ENCODE results near the gene ACAP1.
A peak's percentile ranks its signal among the peaks of the same experiment; 100 is the strongest.

ACAP1 gene

DNA sequence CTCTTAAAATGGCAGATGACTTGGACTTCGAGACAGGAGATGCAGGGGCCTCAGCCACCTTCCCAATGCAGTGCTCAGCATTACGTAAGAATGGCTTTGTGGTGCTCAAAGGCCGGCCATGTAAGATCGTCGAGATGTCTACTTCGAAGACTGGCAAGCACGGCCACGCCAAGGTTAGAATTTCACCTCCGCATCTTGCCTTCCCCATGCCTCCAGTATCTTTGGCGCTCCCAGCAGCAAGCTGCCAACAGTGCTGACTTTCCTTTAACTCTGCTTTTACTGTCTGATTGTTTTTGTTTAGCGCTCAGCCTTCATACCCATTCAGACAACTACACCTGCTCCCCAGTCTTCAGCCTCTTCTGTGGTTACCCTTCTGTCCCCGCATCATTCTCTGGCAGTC is 26.7 kb upstream of the ACAP1 start:
- TF ChIP-seq, protein P1, sequence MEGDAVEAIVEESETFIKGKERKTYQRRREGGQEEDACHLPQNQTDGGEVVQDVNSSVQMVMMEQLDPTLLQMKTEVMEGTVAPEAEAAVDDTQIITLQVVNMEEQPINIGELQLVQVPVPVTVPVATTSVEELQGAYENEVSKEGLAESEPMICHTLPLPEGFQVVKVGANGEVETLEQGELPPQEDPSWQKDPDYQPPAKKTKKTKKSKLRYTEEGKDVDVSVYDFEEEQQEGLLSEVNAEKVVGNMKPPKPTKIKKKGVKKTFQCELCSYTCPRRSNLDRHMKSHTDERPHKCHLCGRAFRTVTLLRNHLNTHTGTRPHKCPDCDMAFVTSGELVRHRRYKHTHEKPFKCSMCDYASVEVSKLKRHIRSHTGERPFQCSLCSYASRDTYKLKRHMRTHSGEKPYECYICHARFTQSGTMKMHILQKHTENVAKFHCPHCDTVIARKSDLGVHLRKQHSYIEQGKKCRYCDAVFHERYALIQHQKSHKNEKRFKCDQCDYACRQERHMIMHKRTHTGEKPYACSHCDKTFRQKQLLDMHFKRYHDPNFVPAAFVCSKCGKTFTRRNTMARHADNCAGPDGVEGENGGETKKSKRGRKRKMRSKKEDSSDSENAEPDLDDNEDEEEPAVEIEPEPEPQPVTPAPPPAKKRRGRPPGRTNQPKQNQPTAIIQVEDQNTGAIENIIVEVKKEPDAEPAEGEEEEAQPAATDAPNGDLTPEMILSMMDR (IDR thresholded peaks at IDR 0.05; ENCODE audit: insufficient read depth, low read length, missing control alignments) = no peak
- POLR2A ChIA-PET = no interaction called here

GRCh38 chr17:7311110-7311705 is 25.1 kb upstream of the ACAP1 start:
- TF ChIP-seq, protein P1 (IDR thresholded peaks at IDR 0.05; ENCODE audit: insufficient read depth, low read length, missing control alignments) = no peak
- no peak for DNase-seq (ENCODE audit: low read depth, low spot score)
- POLR2A ChIA-PET = interaction anchor here (0.7 kb wide), 1 partner anchor 52 kb away, joined by 3 read pairs; no protein-coding TSS in a partner anchor
- no peak overlapping the region for H3K4me3 ChIP-seq (ENCODE audit: low read depth, low read length)
- CTCF ChIA-PET = interaction anchor here (0.7 to 1.4 kb wide), 4 partner anchors 13 to 17 kb away, joined by 3 to 5 read pairs (median 4); partner anchors contain the start of gene NEURL4

More for the DNA sequence above, 26.7 kb upstream of the ACAP1 start:
- CTCF ChIA-PET = interaction anchor here (1.2 to 1.8 kb wide), 3 partner anchors 13 to 251 kb away, joined by 4 to 6 read pairs (median 5); no protein-coding TSS in a partner anchor
- peak overlapping the region; percentile 92 for H3K4me3 ChIP-seq (ENCODE audit: low read depth, low read length)
- no peak for DNase-seq (ENCODE audit: low read depth, low spot score)

DNA sequence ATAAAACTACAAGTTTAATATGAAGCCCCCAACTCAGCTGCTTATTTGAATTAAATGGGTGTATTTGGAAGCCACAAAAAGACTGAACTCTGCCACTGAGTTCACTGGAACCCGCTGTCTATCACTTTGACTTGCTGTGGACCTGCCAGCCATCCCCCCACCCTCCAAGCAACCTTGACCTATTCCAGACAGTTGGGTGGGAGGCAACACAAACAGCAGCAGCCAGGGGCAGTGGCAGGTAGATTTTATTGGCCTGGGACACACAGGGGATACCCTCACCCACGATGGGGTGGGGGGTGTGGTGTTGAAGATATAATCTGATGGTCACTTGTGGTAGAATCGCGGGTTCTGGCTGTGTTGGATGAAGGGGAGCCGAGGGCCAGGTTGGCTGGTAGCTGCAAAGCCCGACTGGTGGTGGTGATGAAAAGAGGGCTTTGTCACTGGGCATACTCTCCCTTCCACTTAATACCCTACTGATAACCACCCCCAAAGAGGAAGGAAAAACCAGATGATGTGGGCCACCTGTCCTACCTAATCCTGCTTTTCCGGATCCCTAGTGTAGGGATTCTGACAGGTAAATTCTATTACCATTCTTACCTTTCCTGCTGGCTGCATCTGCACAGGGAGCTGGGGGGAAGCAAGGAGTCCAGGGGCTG is 23.8 kb upstream of the ACAP1 start:
- no peak for DNase-seq (ENCODE audit: low read depth, low spot score)
- TF ChIP-seq, protein P1 (IDR thresholded peaks at IDR 0.05; ENCODE audit: insufficient read depth, low read length, missing control alignments) = no peak
- no peak overlapping the region for H3K4me3 ChIP-seq (ENCODE audit: low read depth, low read length)
- ChIA-PET POLR2A (interaction anchor here (2.6 kb wide), 1 partner anchor 17 kb away, joined by 18 read pairs; the partner anchor contains the start of gene NEURL4), CTCF (interaction anchor here (0.8 to 5.8 kb wide), 7 partner anchors 13 to 267 kb away, joined by 3 to 39 read pairs (median 6); partner anchors contain the start of gene NEURL4)

GRCh38 chr17:7313088-7313889 is 23.0 kb upstream of the ACAP1 start:
- peak overlapping the region; percentile 15; the same call in 1 of the 2 replicates for H3K4me3 ChIP-seq (ENCODE audit: low read depth, low read length)
- TF ChIP-seq, protein P1 (IDR thresholded peaks at IDR 0.05; ENCODE audit: insufficient read depth, low read length, missing control alignments) = no peak
- ChIA-PET POLR2A (interaction anchor here (0.8 to 2.6 kb wide), 2 partner anchors 15 to 16 kb away, joined by 4 to 18 read pairs; partner anchors contain the start of gene NEURL4), CTCF (interaction anchor here (0.8 to 5.8 kb wide), 7 partner anchors 12 to 247 kb away, joined by 3 to 39 read pairs (median 6); no protein-coding TSS in a partner anchor)
- DNase-seq (ENCODE audit: low read depth, low spot score) = no peak

GRCh38 chr17:7313890-7314718 is 22.2 kb upstream of the ACAP1 start:
- DNase-seq (ENCODE audit: low read depth, low spot score) = no peak
- peak overlapping the region; percentile 81 for H3K4me3 ChIP-seq (ENCODE audit: low read depth, low read length)
- POLR2A ChIA-PET = interaction anchor here (0.8 to 2.6 kb wide), 3 partner anchors 14 to 29 kb away, joined by 3 to 18 read pairs (median 4); partner anchors contain the start of gene NEURL4
- TF ChIP-seq, protein P1 (IDR thresholded peaks at IDR 0.05; ENCODE audit: insufficient read depth, low read length, missing control alignments) = no peak
- CTCF ChIA-PET = interaction anchor here (1.4 to 5.8 kb wide), 6 partner anchors 11 to 246 kb away, joined by 3 to 39 read pairs (median 7); no protein-coding TSS in a partner anchor
